Measurements from ENCODE around the gene SLC33A1.
"Not testable (repeated sequence)": the region's sequence is repeated elsewhere in the genome, so short reads cannot be mapped to it uniquely, and the experiment has no call there.

Gene SLC33A1

DNA sequence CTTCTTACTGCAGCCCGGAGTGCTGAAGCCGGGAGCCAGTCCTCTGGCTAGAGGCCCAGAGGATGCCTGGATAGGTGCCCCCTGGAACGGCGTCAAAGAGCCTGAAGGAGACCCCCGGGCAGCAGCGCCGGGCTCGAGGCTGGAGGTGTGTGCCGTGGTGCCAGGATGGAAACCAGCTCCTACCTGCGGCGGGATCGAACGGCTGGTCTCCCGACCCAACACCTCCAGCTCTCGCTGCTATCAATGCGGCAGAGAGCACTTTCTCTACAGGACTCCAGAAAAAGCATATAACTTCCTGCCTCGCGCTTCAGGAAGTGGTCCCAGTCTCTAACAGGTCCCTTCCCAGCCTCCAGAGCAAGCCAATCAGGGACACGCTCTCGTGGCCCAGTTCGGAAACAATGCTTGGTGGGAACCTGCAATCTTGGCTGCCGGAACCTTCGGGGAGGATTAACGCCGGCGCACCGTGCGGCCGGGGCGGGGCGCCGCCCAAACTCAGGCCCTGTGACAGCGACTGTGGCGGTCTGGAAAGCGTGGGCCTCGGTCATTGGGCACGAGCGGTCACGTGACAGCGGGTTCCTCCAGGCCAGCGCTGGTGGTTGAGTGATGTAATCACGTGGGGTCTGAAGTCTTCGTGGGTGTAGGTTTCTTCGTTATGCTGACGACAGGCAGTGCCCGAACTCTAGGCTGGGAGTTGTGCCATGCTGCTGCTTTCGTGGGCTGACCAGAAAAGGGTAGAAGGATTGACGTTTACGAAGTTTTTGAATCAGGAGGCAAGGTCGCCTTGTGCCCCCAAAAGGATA lies at the start of gene SLC33A1:
Gene SLC33A1 (minus strand): TSS at position 287 of the 800 bp plus-strand sequence. CDS start 430 bp downstream, outside the sequence.
- DNase-seq = peak; percentile 100

DNA sequence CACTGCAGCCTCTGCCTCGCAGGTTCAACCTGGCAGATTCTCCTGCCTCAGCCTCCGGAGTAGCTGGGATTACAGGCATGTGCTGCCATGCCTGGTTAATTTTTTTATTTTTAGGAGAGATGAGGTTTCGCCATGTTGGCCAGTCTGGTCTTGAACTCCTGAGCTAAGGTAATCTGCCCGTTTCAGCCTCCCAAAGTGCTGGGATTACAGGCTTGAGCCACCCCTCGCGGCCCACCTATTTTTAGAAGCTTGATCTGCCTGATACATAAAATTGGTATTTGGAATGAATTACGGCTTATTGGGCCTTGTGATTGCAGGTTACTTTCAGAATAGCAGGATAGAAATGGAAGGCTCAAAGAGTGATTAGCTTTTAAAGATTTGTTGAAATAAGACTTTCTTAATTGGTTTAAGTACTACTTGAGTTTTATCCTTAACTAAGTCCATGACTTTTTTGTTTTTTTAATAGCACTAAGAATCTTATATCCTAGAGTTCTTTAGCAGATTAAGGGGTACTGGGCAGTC lies 41.2 kb upstream of the SLC33A1 start:
- DNase-seq = no peak

DNA sequence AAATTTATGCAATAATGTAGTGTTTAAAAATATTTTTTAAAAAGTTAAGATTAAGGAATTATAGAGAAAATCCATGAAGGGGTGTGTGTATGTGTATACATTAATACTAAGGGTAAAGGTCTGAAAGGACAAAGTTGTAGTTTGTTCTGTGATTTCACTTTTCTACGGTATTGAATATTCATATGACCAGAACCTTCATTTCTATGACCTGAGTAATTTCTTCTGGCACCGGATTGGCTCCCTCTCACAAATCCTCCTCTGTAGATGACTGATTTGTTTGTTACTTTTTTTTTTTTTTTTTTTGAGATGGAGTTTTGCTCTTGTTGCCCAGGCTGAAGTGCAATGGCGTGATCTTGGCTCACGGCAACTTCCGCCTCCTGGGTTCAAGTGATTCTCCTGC lies 37.1 kb upstream of the SLC33A1 start:
- DNase-seq = peak; percentile 30

DNA sequence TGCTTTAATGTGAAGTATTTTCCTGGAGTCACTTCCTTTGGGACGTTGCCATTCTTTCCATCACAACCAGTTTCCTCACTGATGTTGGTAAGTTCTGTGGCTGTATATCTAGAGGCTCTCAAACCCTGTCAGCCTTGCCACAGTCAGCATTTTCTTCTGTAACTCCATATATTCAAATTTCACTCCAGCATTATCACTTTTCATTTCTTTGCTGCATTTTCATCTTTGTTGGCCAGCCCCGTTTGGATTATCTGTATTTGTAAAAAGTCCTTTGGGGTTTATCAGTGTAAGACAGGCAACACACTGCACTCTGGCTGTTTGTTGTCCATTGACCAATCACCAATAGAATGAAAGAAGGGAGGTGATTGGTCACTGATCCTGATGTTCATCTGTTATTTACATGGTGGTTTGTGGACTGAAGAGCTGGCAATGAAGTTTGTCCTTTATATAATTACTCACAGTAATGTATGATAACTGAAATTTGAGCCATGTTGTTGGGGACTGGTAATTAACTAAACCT lies 36.5 kb upstream of the SLC33A1 start:
- DNase-seq = peak; percentile 40

- DNase-seq = no peak
Measured at GRCh38 chr3:155889952-155890351, 35.7 kb upstream of the SLC33A1 start.

DNA sequence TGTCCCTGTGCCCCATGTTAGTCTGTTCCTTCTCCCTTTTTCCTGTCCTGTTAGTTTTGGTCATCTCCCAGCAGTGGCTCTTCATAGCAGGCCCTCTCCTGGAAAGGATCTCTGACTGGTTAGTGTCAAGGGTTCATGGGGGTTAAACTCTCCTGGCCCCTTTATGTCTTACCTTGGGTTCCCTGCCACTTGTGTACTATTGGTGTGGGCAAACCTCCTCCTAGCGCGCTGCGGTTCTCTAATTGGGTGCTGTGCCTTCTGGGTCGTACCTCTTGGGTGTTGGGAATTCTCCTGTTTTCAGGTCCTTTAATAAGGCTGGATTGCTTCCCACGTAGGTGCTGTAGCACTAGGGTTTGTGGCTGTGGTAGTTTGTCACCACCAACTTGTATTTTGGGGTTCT lies 35.0 kb upstream of the SLC33A1 start:
- DNase-seq = no peak

GRCh38 chr3:155886915-155887314 lies 32.7 kb upstream of the SLC33A1 start:
- no peak for DNase-seq

DNA sequence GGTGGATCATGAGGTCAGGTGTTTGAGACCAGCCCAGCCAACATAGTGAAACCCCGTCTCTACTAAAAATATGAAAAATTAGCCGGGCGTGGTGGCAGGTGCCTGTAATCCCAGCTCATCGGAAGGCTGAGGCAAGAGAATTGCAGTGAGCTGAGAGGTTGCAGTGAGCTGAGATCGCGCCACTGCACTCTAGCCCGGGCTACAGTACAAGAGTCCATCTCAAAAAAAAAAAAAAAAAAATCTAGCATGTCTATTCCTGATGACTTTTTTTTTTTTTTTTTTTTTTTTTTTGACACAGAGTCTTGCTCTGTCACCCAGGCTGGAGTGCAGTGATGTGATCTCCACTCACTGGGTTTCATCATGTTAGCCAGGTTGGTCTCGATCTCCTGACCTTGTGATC lies 32.1 kb upstream of the SLC33A1 start:
- DNase-seq = not testable (repeated sequence)

DNA sequence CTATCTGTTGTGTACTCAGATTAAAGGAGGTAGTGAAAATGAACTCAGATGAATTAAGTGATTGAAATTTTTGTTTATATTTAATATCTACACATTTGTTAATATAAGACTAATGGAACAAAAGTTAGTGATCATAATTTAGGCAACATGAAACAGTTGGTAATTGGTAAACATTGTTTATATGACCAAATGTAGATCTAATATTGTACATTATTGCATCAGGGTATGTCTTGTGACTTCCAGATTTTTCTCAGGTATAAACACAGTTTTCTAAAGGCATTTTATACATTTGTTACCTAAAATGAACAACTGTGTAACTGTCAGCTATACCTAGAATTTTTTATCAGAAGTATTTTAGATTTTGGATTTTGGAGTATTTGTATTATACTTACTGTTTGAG lies 31.1 kb upstream of the SLC33A1 start:
- no peak for DNase-seq

- DNase-seq = no peak
Measured at GRCh38 chr3:155884292-155884691, 30.1 kb upstream of the SLC33A1 start.

- no peak for DNase-seq
Measured at GRCh38 chr3:155880286-155880685, 26.1 kb upstream of the SLC33A1 start.

DNA sequence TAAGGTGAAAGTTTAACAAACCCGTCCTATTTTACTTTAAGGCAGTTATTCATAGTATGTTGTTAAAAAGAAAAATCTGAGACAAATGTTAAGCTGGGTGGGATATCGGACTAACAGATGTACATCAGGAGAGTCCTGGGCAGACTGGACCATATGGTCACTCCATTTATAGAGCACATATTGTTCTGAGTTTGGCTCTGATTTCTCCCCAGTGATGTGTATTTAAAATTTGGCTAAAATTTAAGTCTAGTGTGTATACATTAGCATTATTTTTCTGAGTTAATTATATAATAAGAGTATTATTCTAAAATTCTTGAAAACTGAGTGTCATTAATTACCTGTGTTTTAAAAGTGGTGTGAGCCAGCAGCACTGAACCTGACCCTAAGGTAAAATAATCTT lies 22.3 kb upstream of the SLC33A1 start:
- DNase-seq = no peak

- no peak for DNase-seq
Measured at GRCh38 chr3:155876037-155876436, 21.8 kb upstream of the SLC33A1 start.

GRCh38 chr3:155872904-155873646 lies 18.8 kb upstream of the SLC33A1 start:
- no peak for DNase-seq

- DNase-seq = no peak
Measured at GRCh38 chr3:155871746-155872158, 17.5 kb upstream of the SLC33A1 start.

- DNase-seq = peak; percentile 31
Measured at GRCh38 chr3:155870945-155871745, 16.9 kb upstream of the SLC33A1 start.

- DNase-seq = peak; percentile 95
Measured at GRCh38 chr3:155870133-155870944, 16.1 kb upstream of the SLC33A1 start, which contains the start of gene GMPS. Gene GMPS, plus strand, starts transcription at chr3:155870650. Its CDS starts 221 bp downstream, at chr3:155870871.

DNA sequence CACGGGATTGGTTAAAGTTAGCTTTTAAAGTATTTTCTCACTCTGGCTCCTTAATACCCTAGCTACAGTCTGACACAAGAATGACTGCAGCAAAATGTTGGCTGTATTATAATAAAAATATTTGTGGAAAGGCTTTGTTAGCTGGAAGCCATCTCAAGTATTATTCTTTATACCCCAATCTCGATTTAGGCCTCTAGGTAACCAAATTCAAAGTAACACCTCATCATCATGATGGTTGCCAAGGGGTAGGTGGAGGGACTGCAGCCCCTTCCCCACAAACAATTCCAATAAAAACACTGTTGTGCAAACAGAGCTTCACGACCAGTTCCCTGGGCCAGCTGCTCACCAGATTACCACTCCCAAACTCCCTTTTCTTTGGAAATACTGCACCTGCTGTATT lies 15.5 kb upstream of the SLC33A1 start:
- no peak for DNase-seq

GRCh38 chr3:155863072-155863784 lies 9.0 kb upstream of the SLC33A1 start:
- no peak for DNase-seq

DNA sequence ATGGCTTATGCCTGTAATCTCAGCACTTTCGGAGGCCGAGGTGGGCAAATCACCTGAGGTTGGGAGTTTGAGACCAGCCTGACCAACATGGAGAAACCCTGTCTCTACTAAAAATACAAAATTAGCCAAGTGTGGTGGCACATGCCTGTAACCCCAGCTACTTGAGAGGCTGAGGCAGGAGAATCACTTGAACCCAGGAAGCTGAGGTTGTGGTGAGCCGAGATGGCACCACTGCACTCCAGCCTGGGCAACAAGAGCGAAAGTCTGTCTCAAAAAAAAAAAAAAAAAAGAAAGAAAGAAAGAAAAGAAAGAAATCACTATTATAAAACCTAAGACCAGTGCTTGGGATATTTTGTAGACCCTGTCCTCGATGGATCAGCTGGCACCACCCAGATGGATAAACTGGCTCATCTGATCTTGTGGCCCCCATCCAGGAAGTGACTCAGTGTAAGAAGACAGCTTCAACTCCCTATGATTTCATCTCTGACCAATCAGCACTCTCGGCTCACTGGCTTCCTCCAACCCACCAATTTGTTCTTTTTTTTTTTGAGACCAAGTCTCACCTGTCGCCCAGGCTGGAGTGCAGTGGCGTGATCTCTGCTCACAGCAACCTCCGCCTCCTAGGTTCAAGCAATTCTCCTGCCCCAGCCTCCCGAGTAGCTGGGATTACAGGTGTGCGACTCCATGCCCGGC lies 8.2 kb upstream of the SLC33A1 start:
- DNase-seq = peak; percentile 81
